Middle frontal gyrus (tissue), 1 donor: Measurements from ENCODE around the gene PXDC1.
A peak's percentile ranks its signal among the peaks of the same experiment; 100 is the strongest.

Source experiments
- DNase-seq: peaks from one replicate; pipeline ENCODE4 v3.0.0-alpha.2; 2015; ENCODE audit warnings: low spot score; ENCODE audit errors: extremely low spot score

Gene PXDC1, protein sequence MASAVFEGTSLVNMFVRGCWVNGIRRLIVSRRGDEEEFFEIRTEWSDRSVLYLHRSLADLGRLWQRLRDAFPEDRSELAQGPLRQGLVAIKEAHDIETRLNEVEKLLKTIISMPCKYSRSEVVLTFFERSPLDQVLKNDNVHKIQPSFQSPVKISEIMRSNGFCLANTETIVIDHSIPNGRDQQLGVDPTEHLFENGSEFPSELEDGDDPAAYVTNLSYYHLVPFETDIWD

DNA sequence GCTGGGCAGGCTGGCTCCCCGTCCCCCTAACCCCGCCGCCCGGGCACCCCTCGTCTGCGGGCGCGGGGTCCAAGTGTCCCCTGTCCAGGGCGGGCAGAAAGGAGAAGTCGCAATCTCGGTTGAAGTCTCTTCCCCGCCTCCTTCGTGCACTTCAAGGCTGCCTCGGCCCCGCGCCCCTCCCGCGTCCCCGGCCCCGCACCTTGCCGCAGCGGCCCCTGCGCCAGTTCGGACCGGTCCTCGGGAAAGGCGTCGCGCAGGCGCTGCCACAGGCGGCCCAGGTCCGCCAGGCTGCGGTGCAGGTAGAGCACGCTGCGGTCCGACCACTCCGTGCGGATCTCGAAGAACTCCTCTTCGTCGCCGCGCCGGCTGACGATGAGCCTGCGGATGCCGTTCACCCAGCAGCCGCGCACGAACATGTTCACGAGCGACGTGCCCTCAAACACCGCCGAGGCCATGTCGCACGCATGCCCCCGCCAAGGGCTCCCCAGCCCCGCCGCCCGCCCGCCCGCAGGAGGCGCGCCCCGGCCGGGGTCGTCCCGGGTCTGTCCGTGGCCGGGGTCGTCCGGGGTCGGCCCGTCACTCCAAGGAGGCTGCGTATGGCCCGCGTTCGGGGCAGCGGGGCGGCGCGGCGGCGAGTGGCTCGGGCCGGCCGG, at the start of gene PXDC1:
Gene PXDC1 (minus strand): TSS at position 637 of the 653 bp plus-strand sequence. CDS start 182 bp downstream, at position 455.
- DNase-seq = no peak

DNA sequence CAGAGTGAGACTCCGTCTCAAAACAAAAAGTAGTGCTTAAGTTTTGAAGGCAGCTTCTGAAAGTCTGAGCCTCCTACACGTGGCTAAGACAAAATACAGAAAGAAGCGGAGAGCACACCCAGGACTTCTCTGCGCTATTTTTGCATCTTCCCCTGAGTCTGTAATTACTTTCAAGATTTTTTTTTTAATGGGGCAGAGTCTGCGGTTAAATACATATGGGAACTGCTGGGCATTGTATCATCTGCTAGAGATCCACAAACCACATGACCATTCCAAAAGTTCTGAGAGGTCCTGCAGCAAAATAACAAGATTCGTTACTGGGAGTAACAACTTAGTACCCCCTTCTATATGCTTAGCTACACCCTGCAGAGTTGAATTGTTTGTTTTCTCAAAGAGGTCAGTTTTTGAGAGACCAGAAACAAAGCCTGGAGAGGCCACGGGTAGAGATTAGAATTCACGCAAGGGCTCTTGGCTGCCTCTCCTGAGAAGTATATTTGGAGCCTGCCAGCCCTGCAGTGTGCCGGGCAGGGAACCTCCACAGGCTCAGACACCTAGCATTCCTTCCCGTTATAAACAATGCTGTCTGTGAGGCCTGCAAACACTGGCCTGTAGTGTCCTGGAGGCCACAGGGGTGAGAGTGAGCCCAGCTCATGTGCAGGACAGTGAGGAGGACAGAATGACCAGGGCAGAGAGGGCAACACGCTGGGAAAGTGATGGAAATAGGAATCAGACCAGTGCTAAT, 49.5 kb upstream of the PXDC1 start:
- no peak for DNase-seq

DNA sequence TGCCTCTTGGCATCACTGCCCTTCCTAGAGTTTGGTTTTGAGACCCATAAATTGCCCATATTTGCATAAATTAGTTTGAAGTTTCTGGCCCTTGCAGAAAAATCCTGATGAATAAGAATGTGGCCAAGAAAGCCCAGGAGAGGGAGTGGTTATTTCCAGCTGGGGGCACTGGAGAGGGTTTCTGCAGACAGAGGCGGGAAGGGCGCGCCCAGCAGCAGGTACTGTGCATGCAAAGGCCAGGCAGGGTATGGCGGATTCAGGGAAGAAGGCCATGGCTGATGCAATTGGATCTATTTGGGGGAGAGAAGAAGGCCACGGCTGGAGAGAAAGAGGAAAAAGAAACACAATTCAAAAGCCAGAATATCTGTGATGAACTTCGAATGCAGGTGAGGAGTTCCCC, 48.2 kb upstream of the PXDC1 start:
- DNase-seq = no peak

DNA sequence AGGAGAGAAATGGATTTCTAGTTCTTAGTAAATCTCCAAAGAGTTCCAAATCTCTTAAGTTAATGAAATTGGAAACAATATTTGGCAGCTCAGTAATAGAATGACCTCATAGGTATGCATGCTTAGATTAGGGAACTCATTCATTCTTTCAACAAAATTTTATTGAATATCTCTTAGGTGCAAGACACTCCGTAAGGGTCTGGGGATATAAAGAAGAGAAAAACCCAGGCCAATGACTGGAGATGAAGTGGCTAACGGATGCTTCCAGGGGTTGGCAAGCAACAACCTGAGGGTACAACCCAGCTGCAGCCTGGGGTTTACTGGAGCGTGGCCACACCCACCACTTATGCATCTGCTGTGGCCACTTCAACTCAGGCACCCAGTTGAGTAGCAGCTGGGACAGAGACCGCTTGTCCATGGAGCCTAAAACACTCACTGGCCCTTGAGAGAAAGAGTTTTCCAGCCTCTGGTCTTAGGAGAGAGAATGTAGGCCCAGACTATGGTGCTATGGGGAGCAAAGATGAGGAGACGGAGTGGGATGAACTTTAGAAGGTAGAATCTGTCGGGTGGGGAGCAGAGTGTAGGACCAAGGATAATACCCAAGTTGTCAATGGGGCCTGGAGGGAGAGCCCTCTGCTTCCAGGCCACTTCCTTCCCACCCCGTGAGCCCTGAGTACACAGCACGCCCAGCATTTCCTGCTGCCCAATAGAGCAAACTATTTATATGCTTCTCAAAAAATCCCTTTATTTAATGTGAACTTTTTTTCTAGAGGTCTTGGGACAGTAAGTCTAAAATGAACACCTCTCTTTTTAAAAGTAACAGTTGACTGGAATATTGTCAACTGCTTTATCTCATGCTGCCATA, 46.8 kb upstream of the PXDC1 start:
- no peak for DNase-seq

DNA sequence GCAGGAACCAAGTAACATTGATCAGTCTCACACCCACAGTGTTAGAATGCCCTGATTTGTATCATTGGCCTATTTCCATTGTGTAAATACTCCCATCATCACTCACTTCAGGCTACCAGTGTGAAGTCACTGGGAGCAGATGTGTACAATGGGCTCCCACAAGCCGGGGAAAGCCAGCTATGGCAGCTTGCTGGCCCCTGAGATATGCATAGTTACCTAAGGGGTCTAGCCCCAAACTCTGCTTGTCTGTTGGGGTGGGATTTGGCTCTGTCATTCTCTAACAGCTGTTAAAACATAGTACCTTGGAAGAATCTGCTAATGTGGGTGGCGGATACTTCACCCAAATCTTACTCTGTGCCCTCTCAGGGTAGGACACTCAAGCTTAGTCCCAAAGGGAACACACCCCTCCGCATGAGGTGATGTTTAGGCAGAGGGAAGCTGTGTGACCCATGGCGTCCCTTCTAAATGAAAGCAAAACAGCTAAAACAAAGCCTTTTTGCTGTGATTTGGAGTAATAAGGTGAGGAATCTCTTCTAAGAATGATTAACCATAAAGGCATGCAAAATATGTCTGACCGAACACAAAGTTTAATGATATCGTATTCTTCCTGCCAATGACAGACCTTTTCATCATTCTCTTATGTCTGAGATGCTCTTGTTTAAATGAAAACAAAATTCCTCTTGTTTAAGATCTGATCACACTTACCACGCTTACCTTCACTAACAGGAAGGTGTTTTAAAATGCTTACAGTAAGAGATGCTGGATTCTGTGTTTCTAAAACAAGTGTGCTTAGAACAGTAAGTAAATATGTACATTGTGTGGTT, 45.9 kb upstream of the PXDC1 start:
- DNase-seq = no peak

DNA sequence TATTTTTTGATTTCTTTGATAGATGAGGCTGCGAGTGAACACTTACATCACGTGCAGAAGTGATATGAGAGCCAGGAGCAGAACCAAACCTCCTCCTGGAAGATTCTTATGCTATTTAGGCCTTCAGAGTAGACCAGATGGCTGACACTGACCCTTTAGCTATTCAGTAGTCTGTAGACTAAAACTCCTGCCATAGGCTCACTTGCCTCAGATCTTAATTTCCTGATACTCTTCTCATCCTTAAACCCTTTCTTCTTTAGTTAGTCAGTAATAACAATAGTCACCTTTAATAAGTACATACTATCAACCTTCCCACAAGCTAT, 45.2 kb upstream of the PXDC1 start:
- no peak for DNase-seq

DNA sequence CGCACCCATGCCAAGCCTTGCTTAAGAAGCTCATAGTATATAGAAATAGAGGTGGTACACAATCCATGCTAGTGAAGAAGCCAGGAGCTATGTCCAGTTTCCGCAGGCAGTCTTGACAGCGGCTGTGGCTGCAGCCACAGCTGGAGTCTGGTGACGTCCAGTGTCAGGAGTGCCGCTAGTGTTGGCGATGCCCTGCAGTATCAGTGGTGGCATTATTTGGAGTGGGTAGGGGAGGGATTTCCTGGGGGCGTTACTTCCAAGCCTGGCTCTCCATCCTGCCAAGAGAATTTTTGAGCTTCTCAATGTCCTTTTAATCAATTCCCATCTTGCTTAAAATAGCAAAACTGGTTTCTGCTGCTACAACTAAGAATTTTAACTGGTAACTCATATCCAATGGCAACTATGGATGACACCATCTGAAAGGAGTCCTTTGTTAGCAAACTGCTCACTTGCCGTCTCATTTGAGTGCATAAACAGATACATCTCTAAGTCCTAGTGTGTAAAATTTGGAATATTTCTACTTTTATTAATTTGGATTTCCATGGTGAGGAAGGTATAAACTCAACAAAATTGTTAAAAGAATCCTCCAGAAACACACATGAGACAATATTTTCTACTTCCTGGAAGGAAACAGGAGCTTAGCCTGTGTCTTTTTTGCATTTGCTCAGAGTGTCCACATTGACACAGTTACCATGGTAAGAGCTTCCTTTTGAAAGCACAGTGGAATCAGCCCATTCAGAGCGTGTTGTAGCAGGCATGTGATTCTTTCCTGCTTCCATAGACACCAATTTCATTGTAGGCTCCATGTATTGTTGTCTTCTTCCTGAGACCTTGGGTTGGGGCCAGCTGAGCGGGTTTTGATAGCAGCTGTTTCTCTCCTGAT, 44.6 kb upstream of the PXDC1 start:
- peak; percentile 5 for DNase-seq

DNA sequence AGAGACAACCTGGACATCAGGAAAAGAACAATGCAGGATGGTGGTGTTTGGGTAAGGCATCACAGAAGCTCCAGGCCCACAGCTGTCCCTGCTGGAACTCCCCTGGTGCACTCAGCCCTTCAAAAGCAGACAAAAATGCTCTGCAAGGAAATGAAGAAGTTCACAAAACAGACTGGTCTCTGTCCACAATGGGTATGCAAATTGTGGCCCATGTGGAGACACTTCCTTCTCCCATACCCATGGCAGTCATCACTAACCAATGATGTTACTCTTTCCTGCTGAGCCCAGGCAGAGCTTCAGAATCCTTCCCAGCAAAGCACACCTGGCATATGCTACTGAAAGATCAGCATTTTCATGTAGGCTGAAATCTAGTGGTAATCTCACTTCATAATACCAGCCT, 42.6 kb upstream of the PXDC1 start:
- DNase-seq = no peak

DNA sequence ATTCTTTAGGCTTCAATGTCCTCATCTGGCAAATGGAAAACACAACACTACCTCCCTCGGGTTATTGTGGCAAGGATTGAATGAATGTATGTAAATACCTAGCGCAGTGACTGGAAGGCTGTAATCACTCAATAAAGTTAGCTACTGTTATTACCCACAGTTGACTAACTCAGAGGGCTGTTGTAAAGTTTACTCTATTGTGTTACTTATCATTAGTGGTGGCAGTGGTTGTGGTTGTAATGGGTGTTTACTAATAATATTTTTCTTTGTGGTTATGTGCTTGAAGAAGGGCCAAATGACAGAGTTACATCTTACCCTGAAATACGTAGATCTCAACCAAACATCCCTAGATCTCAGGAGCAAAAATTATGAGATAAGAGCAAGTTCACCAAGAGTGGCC, 42.0 kb upstream of the PXDC1 start:
- no peak for DNase-seq

DNA sequence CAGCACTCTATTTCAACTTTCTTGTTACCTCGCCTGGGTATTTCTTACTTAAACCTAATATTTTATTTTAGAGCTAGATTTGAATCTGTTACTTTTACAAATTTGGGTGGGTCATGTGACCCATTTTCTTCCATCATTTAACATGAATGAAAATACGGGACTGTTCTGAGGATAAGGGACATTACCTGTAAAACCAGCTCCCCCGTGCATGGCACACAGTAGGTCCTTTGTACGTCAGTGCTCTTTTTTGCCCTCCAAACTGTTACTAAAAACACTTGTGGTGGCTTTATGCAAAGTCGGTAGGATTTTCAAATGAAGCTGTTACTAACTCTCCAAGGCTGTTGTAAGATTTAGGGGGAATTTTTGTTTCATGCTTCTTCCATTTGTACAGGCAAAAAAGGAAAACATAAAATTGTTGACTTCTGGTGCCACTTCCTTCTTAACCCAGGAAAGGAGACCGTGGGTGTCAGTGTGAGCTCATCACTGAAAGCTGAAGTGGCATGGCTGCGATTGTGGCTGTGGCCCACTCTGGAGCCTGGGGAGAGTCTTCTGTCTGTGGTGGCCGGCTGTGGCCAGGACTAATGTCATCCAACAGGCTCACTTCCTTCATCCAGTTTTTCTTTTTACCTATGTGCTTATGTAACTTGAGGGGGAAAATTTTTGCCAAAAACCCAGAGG, 40.2 kb upstream of the PXDC1 start:
- no peak for DNase-seq

DNA sequence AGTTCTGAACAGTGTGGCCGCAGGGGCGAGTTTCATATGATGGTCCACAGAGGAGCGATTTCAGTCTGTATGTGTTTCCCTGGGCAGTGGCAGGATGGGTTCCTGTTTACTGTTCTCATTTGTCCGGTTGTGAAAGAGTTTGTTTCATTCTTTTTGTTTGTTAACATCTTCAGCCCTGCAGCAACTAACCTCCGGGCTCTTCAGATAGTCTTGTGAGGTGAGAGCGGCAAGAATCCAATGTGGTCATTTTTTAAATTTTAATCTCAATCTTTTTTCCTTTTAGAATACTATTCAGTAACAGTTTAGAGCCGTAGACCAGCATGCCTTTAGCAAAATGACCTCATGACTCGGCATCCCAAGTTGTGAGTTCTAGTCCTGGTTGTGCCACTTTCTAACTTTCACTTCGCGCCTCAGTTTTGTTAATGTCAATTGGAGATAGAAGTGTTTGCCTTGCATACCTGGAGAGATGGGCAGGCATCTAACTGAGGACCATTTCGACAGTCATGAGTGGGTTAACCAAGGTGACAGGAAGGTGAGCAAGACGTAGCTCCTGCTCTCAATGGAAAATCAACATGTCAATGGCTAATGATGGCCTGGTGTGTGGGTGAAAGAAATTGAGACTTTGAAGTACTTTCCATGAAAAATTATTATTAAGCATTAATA, 38.5 kb upstream of the PXDC1 start:
- DNase-seq = no peak

DNA sequence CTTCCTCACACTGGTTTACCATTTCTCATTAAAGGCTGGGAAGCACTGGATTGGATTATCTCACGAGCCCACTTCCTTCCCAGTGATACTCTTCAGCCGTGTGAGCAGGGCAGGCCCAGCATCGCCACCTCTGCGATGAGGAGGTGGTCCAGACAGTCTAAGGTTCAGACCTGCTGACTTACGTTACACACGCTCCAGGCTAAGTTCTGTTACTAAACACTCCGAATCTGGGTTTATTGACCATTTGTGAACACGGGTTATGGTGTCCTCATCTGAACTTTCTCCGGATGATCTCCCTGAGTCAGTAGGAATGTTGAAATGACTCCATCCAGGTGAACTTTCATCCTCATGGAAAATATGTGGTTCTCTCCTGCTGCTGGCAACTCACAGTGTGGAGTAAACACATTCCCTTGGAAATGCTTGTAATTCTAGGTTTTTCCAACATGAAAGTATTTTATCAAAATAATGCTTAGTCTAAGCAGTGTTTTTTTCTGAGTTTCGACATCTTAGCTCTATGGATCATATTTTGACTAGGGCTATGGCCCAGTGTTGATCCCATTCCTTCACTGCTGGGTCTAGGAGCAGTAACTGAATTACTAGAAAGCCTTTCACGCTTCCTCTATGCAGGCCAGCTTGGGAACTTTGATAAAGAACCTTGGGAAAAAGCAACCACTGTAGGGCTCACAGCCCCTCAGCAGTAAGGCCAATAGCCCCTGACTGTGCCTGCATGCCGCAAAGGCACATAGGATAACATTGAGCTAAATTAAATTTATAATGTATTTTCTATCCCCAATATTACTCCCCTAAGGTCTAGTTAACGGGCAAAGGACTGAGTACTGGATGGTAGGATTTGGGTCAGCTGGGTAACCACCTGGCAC, 37.7 kb upstream of the PXDC1 start:
- DNase-seq = no peak

DNA sequence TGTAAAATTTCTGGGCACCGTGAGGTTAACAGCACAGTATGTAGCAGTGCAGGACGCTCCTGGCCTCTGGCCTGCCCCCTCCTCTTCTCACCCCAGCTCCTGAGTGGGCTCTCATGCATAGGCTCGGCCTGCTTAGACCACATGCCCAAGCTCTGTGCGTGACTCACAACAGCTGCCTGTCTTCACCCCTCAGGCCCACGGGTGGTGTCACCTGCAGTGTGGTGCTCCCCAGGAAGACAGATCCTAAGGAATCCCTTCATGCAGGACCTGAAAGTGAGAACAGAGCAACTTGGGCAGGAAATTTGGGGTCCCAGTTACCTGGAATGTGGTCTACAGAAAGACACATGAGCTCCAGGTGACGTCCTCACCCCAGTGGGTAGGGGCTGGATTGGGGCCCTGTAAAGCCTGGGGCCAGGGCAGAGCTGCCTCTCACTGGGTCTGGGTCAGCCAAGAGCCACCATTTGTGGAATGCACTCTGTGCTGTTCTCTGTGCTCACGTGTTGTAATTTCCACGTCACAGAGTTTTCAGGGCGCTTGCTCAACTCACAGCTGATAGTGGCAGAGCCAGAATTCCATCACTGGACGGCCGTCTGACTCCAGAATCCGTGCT, 37.0 kb upstream of the PXDC1 start:
- DNase-seq = no peak

DNA sequence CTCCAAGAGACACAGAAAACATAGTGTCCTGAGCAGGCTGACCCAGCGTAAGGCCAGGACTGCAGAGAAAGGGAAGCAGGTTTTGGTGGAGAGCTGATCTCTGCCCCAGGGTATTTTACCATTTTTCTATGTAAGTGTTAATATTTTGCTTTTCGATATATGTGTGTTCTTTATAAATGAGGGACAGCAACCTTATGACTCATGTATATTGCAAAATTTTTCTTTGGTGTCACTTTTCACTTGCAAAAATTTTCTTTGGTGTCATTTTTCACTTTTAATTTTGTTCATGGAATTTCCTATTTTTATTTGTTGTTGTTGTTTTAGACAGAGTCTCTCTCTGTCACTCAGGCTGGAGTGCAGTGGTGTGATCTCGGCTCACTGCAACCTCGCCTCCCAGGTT, 34.6 kb upstream of the PXDC1 start:
- no peak for DNase-seq

DNA sequence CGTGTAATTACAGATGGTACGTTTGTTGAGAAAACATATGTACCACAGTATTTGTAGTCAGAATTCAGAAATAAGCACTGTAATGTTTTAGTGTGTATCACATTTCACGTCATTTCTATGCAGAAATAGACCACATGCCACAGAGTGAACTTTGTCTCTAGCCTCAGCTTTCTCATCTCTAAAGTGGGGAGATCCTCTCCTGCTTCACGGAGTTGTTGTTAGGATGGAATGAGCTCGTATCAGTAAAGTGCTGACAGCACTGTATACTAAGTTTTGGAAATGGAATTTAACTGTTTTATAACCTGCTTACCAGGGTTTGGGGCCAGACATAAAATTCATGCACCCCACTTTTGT, 34.2 kb upstream of the PXDC1 start:
- no peak for DNase-seq

DNA sequence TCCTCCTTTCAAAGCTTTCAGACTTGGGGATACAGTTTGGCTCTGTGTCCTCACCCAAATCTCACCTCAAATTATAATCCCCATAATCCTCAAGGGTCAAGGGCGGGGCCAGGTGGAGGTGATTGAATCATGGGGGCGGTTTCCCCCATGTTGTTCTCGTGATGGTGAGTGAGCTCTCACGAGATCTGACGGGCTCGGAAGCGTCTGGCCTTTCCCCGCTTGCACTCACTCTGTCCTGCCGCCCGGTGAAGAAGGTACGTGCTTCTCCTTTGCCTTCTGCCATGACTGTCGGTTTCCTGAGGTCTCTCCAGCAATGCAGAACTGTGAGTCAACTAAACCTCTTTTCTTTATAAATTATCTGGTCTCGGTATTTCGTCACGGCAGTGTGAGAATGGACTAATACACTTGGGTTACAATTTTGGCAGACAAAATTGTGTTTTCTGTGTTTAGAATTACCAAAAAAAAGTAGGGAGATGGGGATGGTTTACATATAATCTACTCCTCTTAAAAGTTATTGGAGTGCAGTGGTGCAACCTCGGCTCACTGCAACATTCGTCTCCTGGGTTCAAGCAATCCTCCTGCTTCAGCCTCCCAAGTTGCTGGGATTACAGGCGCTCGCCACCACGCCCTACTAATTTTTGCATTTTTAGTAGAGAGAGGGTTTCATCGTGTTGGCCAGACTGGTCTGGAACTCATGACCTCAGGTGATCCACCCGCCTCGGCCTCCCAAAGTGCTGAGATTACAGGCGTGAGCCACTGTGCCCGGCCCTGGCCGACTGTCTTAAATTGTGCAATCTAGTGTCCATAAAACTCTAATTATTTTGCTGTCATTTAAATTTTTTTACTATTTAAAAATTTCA, 33.6 kb upstream of the PXDC1 start:
- DNase-seq = no peak

DNA sequence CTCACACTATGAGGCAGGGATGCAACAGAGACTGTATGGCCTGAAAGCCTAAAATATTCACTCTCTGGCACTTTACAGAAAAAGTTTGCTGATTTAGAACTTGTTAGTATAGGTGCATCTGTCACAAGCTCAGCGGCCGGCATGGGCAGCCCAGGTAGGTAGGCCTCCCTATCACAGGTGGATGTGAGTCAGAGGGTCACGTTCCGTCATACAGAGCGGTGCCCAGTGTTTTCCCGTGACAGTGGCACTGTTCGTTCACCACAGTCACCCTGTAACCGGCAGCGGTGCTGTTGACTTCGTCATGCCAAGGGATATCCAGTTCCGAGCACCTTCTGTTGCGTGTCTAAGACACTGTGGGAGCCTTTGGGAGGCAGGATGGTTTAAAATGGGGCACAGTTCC, 32.9 kb upstream of the PXDC1 start:
- no peak for DNase-seq
